ACHN (cell line): ENCODE results near the gene INTS11.

Experiments used
- DNase-seq: peaks from one replicate; pipeline ENCODE4 v3.0.0-alpha.2; 2015
- in situ Hi-C: cut with HindIII; loops from 2 replicates; pipeline ENCODE4 v1.10.0; 2017; ENCODE audit warnings: low sequenced_read_pairs, low pct_ligation_motif_present, low pct_unique_long_range_greater_than_20kb

The INTS11 gene

GRCh38 chr1:1294250-1294890 is 30.1 kb downstream of the INTS11 start:
- in situ Hi-C loops = no loop called here
- DNase-seq = no peak

DNA sequence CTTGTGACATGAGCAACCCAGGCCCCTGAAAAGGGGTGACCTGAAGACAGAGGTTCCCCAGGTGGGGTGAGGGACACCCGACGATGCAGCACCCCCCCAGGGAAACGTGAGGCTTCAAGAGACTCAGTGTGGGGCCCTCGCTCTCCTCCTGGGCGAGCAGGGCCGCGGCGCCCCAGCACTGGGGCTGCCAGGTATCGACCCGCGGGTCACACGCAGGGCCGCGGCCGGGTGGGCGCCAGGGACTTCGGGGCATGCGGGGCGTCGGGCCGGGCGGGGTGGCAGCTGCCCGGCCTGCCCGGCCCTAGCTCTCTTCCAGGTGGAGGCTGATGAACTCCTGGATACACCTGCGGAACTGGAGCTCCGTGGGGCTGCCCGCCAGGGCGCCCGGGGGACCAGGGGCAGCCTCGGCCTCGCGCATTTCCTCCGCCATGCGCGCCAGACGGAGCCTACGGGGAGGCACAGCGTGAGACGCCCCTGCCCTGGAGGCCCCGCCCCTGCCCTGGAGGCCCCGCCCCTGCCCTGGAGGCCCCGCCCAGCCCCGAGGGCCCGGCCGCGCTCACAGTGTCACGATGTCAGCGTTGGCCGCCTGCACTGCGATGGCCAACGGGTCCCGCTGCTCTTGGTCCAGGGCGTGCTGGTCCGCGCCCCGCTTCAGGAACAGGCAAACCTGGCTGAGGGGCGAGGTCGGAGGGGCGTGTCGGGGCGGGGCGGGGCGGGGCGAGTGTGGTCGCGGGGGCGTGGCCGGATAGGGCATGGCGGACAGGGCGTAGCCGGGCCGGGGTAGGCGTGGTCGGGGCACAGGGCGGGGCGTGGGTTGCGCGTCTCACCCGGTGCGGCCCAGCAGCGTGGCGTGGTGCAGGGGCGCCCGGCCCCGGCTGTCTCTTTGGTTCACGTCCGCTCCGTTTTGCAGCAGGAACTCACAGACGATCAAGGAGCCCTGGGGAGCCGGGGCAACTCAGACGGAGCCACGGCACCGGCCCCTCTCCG is 30.9 kb downstream of the INTS11 start:
- in situ Hi-C loops = no loop called here
- DNase-seq = no peak

- in situ Hi-C loops = no loop called here
- no peak for DNase-seq
Observed at GRCh38 chr1:1292851-1293250, 31.6 kb downstream of the INTS11 start.

DNA sequence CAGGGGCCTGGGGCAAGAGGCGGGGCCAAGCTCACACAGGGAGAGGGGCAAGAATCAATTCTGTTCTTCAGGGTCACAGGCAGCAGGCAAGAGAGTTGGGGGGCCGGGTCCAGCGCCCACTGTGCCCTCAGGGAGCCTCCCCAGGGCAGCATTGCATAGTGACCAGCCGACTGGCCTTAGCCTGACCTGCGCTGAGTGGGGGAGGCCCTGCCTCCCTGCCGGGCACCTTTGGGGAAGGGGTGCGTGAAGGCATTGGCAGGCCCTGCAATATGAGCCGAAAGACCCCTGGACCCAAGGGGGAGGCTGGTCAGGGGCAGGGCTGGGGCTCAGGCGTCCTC is 32.0 kb downstream of the INTS11 start:
- in situ Hi-C loops = no loop called here
- DNase-seq = no peak

DNA sequence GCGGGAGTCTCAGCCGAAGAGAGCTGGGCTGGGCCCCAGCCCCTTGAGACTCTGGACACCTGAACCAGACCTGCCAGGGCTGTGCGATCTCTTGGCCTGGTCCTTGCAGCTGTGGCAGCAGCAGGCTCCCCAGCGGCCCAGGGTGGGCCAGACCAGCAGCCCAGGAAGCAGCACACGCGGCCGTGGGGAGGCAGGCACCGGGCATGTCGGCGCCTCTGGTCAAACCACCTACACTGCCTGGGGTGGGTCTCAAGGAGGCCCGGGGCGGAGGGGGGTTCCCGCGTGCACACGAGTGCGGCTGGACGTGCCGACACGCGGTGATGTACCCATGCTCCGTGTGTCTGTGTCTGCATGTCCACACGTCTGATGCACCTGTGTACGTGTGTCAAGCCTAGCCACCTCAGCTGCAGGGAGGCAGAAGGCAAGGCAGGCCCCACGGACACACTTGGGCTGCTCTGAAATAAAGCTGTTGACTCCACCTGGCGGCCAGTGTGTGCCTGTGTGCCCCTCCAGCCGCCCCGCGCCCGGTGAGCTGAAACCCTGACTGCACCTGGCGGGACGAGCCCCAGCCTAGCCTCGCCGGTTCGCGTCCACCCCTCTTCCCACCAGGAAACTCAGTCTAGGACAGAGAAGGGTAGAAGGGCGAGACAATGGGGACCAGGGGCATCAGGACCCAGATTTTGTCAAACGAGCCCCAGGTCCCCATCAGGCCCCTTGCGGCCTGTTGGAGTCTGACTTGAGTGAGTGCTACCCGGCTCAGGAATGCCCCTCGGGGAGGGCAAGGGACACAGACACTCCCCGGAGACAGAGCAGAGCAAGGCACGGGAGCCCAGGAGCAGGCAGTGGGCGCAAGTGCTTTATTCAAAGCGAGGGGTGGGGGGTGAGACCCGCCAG is 32.7 kb downstream of the INTS11 start:
- DNase-seq = peak; percentile 64
- in situ Hi-C loops = no loop called here

DNA sequence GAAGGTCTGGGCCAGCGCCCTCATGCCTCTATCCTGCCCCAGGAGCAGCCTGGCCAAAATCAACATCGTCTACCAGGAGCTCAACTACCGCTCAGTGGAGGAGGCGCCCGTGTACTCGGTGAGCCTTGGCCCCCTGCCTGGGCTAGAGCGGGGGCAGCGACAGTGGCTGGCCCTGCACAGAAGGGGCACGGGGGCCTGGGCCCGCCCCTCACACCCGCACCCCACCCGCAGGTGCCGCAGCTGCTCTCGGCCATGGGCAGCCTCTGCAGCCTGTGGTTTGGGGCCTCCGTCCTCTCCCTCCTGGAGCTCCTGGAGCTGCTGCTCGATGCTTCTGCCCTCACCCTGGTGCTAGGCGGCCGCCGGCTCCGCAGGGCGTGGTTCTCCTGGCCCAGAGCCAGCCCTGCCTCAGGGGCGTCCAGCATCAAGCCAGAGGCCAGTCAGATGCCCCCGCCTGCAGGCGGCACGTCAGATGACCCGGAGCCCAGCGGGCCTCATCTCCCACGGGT is 33.4 kb downstream of the INTS11 start:
- DNase-seq = no peak
- in situ Hi-C loops = no loop called here

DNA sequence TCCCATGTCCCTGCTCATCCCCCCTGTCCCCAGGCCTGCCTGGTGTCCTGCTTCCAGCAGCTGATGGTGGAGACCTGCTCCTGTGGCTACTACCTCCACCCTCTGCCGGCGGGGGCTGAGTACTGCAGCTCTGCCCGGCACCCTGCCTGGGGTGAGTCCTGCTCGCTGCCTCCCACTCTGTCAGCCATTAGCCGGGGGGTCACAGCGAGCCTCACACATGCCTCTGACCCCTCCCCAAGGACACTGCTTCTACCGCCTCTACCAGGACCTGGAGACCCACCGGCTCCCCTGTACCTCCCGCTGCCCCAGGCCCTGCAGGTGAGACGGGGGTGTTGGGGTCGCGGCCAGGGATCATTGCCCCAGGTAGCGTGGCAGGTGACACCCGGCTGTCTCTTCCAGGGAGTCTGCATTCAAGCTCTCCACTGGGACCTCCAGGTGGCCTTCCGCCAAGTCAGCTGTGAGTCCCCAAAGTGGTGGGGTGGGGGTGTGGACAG is 34.2 kb downstream of the INTS11 start:
- in situ Hi-C loops = no loop called here
- DNase-seq = peak; percentile 60

DNA sequence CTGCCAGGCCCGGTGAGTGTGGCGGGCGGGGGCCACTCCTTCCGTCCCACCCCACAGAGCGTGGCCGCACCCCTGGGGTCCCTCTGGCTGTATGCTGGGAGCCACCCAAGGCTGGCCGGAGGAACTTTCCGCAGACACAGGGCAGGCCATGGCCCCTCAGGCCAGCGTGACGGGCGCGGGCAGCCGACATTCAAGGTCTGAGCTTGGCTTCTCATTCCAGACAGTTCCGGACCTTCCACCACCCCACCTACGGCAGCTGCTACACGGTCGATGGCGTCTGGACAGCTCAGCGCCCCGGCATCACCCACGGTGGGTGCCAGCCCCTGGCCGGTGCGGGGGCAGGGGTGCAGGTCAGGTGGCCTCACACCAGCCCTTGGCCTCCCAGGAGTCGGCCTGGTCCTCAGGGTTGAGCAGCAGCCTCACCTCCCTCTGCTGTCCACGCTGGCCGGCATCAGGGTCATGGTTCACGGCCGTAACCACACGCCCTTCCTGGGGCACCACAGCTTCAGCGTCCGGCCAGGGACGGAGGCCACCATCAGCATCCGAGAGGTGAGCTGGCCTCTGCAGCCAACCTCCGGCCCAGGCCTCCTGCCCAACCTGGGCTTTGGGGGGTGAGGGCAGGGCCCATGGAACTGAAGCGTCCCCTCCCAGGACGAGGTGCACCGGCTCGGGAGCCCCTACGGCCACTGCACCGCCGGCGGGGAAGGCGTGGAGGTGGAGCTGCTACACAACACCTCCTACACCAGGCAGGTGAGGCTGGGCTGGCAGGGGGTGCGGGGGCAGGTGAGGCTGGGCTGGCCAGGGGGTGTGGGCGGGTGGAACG is 37.0 kb downstream of the INTS11 start:
- DNase-seq = no peak
- in situ Hi-C loops = no loop called here

DNA sequence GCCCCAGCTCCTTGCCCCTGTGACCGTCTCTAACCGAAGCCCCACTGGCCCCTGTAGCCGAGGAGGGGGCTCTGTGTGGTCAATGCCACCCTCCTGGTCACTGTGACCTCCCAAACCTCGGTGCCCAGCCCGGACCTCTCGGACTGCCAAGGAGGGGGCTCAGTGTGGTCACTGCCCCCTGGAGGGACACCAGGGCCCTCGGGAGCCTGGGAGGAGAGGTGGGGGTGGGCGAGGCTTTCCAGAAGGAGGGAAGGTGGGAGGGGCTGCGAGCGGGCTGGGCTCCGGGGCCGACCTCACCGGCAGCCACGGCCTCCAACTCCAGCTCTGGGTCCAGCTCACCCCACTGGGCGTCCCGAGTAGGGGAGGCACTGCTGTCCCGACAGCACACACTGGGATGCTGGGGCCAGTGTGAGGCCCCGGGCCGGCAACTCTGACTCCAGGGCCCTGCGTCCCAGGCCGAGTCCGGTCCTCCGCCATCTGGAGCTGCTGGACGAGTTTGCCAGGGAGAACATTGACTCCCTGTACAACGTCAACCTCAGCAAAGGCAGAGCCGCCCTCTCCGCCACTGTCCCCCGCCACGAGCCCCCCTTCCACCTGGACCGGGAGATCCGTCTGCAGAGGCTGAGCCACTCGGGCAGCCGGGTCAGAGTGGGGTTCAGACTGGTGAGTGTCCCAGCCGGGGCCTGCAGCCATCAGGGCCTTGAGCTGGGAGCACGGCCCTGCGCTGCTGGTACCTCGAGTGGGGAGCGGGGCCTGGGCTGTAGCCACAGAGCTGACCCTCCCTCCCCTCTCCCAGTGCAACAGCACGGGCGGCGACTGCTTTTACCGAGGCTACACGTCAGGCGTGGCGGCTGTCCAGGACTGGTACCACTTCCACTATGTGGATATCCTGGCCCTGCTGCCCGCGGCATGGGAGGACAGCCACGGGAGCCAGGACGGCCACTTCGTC is 37.9 kb downstream of the INTS11 start:
- DNase-seq = no peak
- in situ Hi-C loops = no loop called here

- DNase-seq = no peak
Observed at GRCh38 chr1:1285611-1286311, 38.7 kb downstream of the INTS11 start.

DNA sequence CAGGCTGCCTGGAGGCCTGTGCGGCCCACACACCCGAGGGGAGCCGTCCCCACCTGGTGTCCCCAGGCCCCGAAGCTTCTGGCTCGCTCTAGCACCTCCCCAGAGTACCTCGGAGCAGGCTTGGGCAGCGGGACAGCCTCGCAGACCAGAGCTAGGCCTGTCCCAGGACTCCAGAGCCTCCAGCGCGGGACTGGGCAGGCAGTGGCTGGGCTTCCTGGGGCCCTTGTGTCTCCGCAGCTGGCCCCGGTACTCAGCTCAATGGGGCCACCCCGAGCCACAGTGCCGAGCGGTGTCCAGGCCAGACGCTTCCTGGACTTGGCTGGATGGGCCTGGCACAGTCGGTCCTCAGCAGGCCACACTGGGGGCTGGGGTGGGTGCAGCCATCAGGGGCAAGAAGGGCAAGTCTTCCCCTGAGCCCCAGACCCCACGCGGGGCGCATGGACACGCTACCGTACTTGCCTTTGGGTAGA is 39.3 kb downstream of the INTS11 start:
- in situ Hi-C loops = no loop called here
- DNase-seq = no peak

More at GRCh38 chr1:1285611-1286311, 38.7 kb downstream of the INTS11 start:
- in situ Hi-C loops = no loop called here

GRCh38 chr1:1284221-1285101 is 40.0 kb downstream of the INTS11 start:
- DNase-seq = no peak
- in situ Hi-C loops = no loop called here

DNA sequence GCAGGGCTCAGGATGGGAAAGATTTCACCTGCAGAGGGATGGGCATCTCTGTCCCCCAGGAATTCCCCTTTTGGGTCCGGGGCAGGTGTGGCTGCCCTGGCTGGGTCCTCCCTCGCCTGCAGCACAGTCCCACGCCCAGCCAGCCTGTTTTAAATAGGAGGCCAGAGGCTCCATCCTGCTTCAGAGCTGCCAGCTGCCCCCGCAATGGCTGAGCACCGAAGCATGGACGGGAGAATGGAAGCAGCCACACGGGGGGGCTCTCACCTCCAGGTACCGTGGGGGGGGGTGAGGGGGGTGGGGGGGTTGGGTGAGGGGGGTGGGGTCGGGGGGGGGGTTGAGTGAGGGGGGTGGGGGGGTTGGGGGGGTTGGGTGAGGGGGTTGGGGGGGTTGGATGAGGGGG is 40.6 kb downstream of the INTS11 start:
- DNase-seq = no peak
- in situ Hi-C loops = no loop called here

DNA sequence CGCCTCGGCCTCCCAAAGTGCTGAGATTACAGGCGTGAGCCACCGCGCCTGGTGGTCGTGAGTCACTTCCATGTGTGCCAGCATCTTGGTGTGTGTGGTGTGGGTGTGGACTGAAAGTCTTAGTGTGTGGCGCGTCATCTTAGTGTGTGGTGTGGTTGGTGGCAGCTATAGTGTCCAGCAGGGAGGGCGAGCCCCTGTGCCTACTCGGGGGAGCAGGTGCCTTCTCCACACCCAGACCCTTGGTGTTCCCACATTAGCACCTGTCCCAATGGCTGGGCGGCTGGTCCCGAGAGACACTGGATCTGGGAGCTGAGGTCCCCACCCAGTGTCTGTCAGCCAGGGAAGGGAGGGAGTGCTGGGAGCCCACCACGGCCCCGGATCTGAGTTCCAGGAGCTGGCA is 41.5 kb downstream of the INTS11 start:
- in situ Hi-C loops = no loop called here
- no peak for DNase-seq

DNA sequence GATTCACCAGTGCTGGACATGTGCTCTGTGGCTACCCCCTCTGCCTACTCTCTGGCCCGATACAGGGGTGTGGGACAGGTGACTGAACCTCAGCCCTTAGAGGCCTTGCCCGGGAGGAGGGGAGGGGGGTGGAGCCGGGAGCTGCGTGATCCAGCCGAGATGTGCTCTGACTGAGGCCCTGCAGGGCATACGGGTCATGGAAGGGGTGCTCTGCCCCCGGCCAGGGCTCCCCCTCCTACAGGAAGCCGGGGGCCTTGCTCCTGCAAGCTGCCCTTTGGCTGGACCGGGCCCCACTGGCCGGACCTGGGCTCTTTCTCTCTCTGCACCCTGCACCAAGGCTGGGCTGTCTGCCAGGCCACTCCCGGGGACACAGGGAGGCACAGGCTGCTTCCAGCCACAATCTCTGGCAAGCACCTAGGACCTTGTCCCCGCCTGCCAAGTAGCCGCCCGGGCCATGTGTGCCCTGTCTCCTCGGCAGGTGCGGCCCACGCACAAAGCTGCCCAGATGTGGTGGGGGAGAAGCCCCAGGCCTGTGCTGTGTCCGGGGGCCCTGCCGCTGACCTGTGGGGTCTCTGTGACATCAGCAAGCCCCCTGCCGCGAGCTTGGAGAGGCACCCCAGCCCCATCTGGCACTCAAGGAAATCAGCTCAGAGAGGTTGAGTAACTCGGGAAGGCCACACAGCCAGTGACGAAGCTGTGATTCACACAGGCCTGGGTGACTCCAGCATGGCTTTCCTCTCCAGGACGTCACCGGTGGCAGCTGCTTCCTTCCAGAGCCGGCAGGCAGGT is 42.7 kb downstream of the INTS11 start:
- peak; percentile 40 for DNase-seq
- in situ Hi-C loops = no loop called here
